ENCODE results near the gene CCDC85A.

The CCDC85A gene

GRCh38 chr2:56410140-56410539 is 226.3 kb downstream of the CCDC85A start:
- no peak for DNase-seq
- in situ Hi-C loops (cut with MboI; ENCODE audit: low pct_unique_long_range_greater_than_20kb, low sequenced_read_pairs): no loop called here

- no peak for DNase-seq
- in situ Hi-C loops (cut with MboI; ENCODE audit: low pct_unique_long_range_greater_than_20kb, low sequenced_read_pairs): no loop called here
Measured at GRCh38 chr2:56416500-56417176, 232.8 kb downstream of the CCDC85A start.
